EL (cell line): ENCODE measurements around the gene MED13L.
A peak's percentile ranks its signal among the peaks of the same experiment; 100 is the strongest.

Source experiments
- DNase-seq: peaks from one replicate; pipeline ENCODE4 v3.0.0-alpha.2; 2016

Gene MED13L

DNA sequence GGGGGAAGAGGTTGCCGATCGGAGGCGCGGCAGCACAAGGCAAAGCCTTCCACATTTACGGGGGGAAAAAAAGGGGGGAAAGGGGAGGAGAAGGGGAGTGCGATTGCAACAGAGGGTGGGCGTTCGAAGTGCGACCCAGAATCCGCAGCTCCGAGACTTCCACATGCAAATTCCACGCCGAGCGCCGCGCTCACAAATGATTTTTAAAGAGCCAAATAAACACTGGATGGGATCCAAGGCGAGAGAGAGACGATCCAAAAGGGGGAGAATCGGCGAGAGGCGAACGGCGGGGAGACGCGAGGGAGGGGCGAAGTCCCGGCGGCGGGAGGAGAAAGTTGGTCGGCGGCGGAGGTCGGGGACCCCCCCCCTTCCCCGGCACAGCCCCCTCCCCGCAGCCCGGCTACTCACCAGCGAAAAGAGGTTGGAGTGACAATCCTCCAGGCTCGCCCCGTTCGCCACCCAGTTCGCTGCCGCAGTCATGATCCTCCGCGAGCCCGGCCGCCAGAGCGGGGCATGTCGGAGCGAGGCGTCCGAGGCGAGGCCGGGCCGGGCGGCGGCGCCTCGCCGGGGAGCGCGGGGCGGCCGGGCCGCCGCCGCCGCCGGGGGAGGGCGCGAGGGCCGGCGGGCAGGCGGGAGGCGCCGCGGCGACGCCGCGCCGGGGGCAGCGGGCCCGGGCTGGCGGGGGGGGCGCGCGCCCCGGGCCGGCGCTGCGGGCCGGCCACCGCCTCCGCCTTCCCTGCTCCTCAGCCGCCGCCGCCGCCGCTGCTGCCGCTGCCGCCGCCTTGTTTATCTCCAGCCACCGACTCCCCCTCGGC lies 634 bp downstream of the MED13L start:
- DNase-seq: peak; percentile 71

DNA sequence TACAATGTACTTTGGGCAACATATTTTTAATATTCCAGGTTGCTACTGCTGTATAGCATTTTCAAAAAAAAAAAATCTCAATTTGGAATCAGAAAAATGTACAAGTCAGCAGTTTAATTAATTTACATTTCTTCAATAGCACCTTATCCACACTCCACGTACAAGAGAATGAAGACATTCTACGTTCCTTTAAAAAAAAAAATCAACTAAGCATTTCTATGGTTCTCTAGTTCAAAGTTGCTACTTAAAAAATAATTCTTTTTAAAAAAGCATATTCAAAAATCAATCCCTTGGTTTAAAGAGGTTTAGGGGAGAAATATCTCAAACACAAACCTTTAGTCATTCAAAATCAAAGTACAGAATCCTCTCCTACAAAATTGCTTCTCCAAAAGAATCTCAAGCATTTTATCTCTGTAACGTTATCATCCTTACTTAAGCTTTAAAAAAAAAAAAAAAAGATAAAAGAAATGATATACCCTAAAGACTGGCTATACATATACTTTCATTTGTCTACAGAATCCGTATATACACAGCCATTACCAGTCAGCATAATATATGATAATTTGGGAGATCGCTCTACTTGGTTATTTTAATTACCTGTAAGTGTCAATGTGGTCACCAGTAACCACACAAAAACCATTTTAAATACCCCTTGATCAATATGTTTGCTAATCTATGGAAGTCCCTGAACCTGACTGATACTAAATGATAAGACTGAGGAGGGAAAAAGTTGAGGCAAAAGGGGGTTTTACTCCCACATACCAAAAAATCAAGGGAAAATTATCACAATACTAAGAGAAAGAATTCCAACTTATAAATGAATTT lies 2.7 kb downstream of the MED13L start:
- DNase-seq: no peak

DNA sequence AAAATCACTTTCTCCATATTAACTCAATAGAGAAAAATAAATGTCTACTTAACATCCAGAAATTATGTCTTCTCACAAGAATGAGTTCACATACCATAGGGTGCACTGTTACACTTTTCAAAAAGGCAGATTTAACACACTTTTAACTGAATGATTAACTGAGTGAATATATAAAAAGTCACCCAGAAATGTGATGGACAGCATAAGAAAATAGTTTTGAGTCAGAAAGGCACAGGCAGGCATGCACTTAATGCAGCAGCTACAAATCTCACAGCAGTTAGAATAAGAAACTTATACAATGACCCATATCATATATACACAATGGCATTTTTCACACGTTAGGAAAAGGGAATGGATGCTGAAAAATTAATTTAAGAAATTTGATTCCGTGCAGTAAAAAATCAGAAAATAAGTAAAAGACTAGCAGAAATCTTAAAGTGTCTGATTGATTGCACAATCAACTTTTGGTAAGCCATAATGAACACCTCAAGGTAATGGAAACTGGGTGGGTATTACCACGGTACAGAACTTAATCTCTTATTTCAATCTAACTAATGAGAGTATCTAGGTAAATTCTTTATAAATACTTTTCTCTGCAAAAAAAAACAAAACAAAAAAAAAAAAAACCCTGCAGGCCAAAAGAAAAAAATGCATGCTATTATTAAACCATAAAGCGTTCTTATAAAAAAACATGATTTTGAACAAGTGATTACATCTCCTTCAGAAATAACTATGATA lies 3.5 kb downstream of the MED13L start:
- no peak for DNase-seq

DNA sequence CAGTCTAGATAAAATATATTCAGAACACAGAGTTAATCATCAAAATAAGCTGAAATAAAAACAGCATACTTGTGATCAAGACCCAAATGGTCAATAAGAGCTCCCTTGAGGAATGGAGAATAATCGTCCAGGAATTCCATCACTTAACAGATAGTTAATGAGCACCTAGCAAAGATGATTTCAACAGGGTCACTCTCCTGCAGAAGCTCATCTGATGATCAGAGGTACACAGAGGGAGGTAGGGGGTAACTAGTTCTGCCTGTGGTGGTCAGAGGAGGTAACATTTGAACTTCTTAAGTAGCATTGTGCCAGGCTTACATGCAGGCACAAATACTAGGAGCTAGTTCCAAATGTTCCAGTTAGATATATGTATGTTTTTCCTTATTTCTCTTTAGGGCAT lies 9.5 kb downstream of the MED13L start:
- DNase-seq: no peak

DNA sequence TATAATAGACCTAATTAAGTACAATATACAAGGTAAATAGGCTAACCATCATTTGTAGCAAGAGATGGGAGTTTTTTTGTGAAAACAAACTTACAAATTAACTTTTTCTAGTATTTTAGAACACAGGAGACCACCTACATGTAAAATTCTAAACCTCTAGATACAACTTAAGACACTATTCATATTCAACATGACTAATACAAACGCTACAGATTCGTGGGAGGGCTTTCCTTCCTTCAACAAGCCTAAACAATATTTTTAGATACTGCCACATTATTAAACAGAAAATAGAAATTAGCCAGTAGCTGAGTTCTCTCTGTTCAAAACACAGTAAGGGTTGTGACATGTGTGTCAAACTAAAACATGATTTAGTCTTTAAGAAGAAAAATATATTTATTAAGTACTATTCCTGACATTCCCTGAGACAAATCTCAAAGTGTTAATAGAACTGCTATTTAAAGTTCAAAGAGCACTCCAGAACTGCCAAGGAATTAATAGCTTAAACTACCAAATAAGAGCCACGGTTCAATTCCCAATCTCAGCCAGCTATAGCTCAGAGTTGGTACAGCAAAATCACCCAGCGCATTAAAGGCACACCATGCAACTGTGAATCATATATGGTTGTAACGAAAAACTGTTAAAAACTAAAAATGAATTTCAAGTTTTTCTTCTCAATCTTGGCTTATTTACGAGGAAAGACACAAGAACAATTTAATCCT lies 10.7 kb downstream of the MED13L start:
- DNase-seq: peak; percentile 29

DNA sequence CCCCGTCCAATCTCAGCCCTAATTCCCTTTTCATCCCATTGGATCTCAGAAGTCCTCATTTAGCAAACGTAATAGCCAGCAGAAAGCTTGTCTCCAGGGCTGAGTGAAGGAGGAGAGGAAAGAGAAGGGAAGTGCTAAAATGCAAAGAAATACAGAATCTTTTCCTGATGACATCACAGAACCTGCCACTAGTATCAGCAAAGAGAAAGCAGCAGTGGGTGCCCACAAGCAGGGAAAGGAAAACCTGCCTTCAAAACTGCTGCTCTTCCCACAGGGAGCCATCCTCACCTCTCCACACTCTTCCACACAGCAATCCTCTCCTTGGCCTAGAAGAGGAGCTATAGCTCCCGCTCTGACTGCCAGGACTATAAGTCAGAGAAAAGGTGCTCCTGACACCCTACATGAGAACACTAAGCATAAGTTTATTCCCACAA lies 11.3 kb downstream of the MED13L start:
- peak; percentile 42 for DNase-seq

DNA sequence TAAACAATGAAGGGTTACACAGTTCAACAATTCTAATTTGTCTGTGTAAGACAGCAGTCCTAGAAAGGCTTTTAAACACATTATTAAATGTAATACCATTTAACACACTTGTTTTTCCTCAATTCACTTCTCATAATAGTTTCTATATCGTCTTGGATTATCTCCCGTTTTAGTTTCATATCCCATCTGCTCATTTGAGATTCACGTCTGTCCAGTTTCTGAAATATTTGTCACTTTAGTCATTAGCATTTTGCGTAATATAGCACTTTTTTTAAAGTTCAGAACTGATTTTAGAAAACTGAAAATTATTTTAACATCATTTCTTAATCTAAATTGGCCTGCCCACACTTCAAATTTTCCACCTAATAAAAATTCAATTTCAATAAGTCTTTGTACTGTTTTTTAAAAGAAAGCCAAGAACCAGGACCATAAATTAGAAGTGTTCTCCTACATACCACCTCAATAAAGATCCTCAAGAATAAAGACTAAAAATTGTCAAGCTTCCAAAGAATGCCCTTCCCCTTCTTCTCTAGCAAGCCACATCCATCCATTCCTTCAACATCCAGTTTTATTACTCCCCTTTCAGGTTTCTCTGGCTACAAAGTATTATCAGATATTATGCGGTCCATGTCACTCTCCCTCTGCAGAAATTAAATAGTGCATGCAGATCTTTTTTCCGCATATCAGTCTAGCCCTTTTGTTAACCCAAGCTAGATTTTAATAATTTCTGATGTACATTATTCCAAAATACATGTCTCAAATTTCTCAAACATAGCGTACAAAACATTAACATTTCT lies 11.9 kb downstream of the MED13L start:
- peak; percentile 28 for DNase-seq

DNA sequence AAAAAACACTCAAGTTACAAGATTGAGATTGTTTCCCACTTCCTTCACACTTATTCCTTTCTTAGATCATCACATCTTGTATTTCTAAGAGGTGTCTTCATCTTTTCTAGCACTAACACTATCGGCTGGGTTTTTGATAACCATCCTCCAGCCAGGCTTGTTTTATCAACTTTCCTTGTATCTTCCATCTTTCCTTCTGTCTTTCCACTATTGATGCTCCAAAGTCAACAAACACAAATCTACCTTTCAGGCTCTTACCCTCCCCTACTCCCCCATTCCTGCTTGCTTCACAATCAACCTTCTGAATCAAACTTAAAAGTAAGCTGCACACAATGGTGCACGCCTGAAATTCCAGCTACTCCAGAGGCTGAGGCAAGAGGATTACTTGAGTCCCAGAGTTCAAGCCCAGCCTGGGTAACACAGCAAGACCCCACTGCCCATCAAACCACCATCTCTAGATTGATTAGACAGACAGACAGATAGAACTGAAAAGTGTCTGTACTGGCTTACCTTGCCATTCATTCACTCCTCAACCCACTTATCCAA lies 12.9 kb downstream of the MED13L start:
- no peak for DNase-seq

DNA sequence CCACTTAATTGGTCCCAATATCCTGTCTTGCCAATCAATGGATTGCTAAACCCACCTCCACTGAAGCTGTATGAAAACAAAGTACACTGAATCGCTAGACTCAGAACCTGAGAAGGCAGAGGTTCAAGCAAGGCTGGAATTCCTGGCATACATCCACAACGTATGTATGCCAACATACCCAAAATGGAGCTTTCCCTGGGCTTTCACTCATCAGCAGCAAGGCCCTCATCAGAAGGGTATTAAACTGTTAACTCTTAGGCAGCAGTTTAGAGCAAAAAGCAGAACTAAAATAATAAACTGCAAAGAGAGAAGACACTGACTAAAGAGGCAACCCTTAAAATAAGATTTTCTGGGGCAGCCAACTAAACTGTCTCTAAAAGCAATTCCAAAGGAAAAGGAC lies 13.6 kb downstream of the MED13L start:
- DNase-seq: no peak

DNA sequence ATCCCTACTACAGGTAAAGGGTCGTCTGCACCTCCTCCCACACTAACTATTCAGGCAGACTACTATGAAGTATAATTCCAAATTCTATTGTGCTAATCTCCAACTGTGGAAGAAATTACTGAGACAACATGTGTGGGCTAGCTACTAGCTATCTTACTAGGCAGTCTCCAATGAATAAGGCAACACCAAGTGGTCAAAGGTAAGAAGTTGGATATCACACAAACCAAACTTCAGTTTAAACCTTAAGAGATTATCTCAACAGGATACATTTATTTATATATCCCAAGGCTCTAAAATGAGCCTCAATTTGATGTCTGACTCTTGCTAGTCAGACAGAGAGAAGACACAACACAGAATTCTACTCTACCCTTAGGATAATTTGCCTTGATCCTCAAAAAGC lies 14.1 kb downstream of the MED13L start:
- no peak for DNase-seq

DNA sequence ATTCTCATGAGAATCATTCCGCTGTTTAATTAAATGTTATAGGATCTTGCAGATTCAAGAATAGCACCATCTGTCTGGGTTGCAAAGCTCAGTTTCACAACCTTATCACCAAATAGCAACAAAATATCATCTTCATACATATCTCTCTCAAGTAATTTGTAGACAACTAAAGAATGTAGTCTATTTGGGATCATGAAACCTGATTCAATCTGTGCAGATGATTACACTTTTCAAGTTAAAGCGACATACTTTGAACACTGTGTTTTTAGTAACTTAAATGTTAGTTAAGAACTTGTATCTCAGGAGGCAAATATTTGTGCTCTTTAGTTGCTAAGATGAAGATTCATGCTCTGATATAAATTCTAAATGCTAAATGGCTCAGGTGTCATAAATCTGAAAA lies 14.8 kb downstream of the MED13L start:
- no peak for DNase-seq

DNA sequence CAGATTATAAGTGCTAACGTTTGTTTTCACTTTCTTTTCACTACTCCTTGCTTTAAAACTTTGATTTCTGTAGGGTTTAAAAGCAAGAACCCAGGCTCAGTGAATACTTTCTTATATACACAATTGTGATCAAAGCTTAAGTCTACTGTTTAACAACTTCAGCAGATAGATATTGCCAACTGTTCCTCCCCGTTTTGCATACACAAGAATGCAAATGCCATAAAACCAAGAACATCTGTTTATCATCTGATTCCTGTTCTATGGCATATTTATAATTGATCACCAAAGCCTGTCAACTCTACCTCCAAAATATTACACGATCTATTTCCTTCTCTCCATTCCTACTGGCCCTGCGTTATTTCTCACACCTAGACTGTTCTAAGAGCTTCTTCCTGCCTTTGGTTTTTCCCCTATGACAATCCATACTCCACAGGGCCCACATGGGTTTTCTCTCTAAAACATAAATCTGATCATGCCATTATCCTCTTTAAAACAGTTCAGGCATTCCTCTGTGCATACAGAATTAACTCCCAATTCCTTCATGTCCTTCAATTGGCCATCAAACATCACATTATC lies 15.9 kb downstream of the MED13L start:
- no peak for DNase-seq

DNA sequence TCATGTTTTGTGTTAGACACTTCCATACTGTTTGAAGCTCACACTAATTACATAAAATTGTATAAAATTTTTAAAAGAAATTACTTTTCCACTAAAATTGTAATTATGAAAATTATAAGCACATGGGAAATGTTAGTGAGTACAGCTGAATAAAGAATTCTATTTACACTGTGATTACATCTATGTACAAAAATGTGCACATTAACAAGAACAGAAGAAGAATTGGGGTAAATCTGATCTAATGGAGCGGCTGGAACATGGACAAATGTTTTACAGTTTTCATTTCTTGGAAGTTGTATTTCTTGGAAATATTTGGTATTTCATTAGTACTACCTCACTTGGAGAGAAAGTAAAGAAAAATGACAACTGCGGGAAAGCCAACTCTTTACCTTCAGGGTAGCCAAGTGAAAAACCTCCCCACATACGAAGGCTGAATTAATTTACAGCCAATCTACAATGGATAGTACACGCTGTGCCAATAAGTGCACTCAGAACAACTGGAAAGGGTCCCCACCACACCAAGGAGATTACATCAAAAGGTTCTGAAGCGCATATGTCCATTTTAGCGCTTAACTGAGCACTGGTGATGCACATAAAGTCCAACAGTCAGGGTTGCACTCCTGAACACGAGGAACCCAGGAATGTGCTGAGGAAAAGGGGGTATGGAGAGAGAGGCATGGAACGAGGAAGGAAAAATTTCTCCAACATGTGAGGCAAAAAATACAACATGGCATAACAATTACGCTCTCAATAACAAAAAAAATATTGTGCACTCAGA lies 17.5 kb downstream of the MED13L start:
- no peak for DNase-seq

DNA sequence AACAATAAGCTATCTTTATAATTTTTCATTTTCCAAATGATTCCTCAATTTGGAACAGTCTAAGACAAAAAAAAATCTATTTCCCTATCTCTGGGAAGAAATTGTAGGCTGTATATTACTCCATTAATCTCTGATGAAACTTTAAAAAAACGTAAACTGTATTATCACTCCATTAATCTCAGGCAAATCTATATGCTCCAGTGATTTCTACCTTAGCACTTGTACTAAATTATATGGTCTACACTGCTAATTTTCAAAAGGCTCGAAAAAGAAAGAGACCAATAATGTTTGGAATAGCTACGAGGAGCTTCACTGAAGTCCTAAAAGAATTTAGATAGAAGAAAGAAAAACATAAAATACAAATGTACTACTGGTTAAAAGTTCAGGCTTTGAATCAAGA lies 19.7 kb downstream of the MED13L start:
- DNase-seq: no peak

DNA sequence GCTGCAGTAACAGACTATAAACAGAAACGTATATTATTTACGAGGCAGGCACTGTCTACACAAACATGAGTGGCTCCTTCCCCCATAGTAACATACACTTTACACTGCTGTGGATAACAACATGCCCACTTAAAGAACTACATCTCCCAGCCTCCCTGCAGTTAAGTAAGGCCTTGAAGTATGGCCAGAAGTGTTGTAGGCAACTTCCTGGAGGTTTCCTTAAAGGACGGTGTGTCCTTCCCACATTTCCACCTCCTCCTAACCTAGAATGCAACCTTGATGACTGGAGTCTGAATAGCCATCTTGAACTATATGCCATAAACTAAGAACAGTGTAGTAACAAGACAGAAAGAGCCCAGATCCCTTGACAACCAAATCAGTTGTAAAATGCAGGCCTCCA lies 20.3 kb downstream of the MED13L start:
- DNase-seq: no peak

DNA sequence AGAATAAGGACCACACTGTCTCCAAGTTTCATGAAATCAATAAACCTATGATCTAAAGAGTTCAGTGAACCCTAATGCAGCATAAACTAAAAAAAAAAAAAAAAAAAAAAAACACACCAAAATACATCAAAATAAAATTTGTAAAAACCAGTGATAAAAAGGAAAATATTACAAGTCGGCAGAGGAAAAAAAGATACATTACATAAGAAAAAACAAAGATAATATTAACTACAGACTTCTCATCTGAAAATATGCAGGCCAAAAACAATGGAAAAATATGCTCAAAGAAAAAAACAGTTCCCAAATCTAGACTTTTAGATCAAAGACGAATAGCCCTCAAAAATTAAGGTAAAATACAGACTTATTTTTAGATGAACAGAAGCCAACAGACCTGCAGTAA lies 27.6 kb downstream of the MED13L start:
- no peak for DNase-seq

DNA sequence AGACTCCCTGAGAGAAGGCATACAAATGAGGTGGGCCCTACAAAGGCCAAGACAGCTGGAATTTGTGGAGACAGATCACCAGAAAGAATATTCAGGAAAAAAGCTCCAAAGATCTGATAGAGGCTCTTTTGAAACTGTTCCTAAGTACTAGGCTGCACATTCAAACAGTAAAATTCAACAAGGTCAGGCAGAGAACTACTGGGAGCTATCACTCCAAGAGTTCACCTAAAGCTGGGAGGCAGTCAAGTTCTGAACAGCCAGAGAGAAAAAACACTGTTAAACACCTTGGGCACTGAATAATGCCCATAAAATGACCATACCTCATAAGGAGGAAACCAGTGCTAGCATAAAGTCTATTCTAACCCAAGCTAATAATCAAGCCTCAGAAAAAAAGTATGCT lies 28.6 kb downstream of the MED13L start:
- DNase-seq: no peak

DNA sequence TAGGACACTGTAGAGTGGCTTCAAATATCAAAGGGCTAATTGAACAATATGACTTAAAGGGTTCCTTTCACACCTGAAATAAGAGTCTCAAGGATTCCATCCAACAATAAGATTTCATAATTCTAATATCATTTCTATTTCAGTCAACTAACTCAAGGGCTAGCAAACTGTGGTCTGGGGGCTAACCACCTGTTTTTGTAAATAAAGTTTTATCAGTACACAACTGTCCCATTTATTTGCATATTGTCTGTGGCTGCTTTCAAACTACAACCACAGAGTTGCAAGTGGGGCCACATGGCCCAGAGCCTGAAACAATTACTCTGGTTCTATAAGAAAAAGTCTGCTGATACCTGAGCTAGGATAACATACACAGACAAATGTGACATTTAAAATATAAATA lies 29.1 kb downstream of the MED13L start:
- no peak for DNase-seq

DNA sequence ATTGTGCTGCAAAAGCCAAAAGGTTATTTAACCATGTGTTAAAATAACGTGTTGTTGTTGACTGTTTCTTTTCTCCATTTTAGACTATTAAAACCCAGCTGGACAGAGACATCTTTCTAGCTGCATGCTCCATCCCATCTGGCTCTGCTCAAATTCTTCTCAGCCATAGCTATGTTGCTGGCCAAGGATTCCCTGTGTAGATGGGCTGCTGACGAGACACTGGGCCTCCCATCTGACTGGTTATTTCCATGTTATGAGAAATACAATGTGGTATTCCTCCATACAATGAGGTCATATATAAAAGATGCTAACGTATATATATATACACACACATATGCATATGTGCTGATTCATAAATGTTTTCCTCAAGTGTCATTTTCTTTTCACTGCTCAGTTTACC lies 30.1 kb downstream of the MED13L start:
- DNase-seq: peak; percentile 14

DNA sequence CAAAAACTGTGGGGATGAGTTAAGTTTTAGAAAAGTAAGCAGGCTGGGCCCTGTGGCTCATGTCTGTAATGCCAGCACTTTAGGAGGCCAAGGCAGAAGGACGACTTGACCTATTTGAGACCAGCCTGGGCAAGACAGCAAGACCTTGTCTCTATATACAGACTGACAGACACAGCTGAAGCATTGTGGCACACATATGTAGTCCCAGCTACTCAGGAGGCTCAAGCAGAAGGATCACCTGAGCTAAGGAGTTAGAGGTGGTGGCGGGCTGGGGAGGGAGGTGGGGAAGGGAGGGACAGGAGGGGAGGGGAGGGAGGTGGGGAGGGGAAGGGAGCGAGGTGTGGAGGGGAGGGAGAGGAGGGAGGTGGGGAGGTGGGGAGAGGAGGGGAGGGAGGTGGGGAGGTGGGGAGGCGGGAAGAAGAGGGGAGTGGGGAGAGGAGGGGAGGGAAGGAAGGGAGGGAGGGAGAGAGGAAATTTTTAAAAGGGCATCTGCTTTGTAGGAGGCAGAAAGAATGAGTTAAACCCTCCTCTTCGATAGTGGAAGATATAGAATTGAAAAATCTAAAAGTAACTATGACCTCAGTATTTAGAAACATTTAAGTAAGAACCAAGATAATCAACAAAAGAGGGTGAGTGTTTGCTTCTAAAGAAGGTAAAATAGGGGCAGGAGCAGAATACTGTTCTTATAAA lies 30.9 kb downstream of the MED13L start:
- no peak for DNase-seq
